NCI-H2107 (cell line): ENCODE measurements around the gene PCP2.

Experiments
- DNase-seq: peaks from one replicate; lab custom pipeline; 2025; lab: John Stamatoyannopoulos, UW

Gene PCP2

DNA sequence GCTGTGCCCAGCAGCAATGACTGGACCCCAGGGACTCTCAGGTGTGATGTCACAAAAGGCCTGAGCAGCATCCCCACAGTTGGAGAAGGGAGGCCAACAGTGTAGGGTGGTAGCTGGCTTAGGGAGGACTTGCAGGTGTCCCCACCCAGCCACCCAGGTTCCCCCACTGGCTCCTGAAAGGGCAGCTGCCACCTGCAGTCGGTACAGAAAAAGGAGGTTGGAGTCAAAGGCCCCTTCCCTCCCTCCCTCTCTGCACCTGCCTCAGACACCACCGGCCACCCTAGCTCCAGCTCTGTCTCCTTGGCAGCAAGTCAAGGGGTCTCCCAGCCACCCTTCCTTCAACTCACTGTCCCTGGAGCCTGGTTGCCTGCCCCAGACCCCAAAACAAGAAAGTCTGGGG lies at the start of gene PCP2:
Gene PCP2 (minus strand): TSS at position 22 of the 400 bp plus-strand sequence. CDS start 262 bp downstream, outside the sequence.
- no peak for DNase-seq

GRCh38 chr19:7682175-7682855 lies 48.8 kb upstream of the PCP2 start:
- DNase-seq = no peak

DNA sequence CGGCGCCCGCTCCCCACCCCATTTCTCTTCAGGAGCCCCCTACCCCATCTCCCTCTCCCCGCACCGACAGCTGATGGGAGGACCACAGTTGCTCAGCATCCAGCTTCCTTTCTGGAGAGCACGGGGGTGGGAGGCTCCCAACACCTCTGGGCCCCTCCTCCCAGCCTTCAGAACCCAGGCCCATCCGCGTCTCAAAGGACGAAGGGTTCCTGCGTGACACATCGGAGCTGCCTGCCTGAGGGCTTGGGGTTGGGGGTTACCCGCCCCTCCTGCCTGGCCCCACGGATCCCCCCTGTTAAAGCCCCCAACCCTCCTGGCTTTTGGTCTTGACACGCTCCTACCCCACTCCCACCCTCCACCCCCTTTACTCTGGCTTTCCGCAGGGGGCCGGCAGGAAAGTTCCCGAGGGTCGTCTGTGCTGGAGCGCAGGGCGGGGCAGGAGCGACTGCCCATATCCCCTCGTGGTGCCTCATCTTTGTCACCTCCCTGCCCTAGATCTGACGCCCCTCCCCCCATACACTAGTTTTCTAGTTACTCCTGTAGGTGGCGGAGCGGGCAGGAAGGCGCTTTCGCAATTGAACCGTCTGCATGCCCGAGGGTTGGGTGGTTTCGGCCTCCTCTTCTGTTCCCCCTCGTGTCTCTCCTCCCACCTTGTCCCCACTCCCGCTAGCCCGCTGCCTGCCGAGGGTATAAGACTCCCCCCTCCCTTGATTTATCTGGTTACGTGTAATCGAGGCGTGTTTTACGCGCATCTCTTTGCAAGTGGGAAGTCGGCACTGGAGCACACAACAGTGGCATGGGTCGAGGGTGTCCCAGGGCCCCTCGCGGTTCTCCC lies 48.0 kb upstream of the PCP2 start:
- no peak for DNase-seq

- DNase-seq = peak; percentile 77
Measured at GRCh38 chr19:7680606-7681339, 47.3 kb upstream of the PCP2 start, which contains the start of gene TRAPPC5. TSS of gene TRAPPC5 (plus strand) at chr19:7680833. CDS start at chr19:7682254, 1,421 bp downstream.

- no peak for DNase-seq
Measured at GRCh38 chr19:7679771-7680605, 46.5 kb upstream of the PCP2 start.

GRCh38 chr19:7678971-7679751 lies 45.6 kb upstream of the PCP2 start:
- no peak for DNase-seq

DNA sequence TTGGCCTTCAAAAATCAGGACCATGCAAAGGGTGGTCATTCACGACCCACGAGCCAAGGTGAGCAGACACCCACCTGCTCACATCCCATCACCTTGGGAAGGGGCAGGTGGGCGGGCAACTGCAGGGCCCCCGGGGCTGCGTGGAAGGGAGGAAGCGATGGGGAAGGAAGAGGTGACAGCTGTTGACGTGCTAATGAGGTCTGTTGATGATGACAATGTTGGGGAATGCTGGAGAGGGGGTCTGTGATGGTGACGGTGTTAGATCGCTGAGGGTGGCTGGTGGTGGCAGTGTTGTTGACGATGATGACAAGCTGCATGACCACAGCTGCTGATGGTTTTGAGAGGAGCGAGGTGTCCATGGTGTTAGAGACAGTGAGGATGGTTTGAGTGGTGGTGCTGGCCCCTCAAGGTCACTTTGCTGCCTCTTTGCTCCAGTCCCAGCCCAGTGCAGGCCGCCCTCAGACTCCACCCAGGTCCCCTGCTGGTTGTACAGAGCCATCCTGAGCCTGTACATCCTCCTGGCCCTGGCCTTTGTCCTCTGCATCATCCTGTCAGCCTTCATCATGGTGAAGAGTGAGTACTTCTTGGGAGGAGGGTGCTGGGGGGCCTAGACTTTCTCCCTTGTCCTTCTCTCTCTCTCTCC lies 44.3 kb upstream of the PCP2 start:
- no peak for DNase-seq

- DNase-seq = no peak
Measured at GRCh38 chr19:7676854-7677253, 43.3 kb upstream of the PCP2 start, which contains the start of gene MCEMP1. TSS of gene MCEMP1 (plus strand) at chr19:7677090. CDS start at chr19:7677121, 31 bp downstream.

DNA sequence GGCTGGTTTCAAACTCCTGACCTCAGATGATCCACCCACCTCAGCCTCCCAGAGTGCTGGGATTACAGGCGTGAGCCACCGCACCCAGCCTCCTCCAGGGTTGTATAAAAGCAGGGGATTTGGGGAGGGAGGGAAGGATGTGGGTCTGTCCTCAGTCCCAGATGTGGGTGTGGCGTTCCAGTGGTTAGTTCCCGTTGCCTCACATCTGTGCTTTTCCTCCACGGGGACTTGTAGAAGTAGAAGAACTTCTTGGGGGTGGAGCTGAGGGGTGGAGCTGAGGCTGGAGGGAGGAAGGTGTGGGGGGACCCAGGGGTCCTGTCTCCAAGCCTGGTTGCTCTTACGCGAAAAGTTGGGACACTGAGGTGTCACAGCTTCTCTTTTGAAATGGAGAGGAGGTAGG lies 42.9 kb upstream of the PCP2 start:
- DNase-seq = no peak

- no peak for DNase-seq
Measured at GRCh38 chr19:7674010-7675005, 40.8 kb upstream of the PCP2 start.

GRCh38 chr19:7672522-7672921 lies 39.0 kb upstream of the PCP2 start:
- DNase-seq = no peak

GRCh38 chr19:7670790-7671189 lies 37.3 kb upstream of the PCP2 start:
- no peak for DNase-seq

DNA sequence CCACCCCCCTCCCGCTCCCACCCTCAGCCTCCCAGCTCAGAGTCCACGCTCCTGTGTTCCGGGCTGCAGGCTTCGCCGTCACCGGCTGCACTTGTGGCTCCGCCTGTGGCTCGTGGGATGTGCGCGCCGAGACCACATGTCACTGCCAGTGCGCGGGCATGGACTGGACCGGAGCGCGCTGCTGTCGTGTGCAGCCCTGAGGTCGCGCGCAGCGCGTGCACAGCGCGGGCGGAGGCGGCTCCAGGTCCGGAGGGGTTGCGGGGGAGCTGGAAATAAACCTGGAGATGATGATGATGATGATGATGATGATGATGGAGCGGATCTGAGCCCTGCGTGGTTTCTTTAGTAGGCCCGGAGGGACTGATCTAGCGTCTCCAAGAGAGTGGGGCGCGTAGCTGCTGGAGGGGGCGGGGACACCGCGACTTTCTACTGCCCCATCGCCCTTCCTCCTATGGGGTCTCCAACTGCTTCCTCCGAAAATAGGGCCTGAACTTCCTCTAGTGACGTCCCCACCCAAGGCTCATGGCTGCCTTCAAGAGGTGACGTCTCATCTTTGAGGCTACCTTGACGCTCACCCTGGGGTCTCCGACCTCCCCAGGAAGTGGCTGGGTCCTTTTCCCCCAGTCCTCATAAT lies 36.7 kb upstream of the PCP2 start:
- no peak for DNase-seq

DNA sequence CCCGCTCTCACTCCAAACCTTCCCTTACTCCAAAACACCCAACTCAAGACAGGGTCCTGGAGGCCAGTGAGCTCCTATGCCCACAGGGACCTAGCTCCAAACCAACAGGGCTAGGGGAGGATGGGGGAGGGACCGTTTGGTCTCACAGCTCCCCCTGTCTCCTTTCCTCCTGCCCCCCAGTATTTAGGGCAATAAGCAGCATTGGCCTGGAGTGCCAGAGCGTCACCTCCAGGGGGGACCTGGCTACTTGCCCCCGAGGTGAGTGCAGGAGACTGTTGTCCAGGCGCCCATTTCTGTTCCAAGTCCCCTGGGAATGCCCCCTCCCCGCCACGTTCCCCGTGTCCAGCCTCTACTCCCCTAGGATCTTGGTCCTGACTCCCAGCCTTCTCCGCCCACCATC lies 36.1 kb upstream of the PCP2 start:
- DNase-seq = no peak

DNA sequence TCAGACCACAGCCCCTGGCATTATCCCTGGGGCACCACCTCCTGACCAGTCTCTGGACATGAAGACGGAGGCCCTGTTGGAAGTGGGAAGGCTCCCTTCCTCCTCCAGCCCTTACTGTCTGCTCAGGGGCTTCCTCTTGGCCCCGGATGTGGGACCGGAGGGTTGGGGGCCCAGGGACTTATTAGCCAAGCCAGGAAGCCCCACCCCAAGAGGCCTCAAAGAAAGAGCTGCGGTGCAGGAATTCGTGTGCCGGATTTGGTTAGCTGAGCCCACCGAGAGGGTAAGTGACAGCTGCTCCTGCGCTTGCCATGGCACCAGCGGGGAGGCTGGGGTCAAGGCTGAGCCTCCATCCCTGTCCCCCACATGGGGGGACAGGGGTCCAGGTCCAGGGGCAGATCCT lies 35.3 kb upstream of the PCP2 start, which contains the start of gene RETN:
Gene RETN (plus strand): TSS at position 208 of the 400 bp plus-strand sequence. CDS start 278 bp downstream, outside the sequence.
- no peak for DNase-seq

DNA sequence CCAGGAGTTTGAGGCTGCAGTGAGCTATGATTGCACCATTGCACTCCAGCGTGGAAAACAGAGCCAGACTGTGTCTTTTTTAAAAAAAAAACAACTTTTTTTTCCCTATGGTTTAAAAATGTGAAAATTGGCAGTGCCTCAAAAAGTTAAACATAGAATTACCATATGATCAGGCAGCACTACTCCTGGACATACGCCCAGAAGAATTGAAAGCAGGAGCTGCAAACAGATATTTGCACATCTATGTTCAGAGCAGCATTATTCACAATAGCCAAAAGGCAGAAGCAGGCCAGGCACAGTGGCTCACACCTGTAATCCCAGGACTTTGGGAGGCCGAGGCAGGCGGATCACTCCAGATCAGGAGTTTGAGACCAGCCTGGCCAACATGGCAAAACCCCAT lies 31.6 kb upstream of the PCP2 start:
- DNase-seq = no peak

GRCh38 chr19:7663706-7664105 lies 30.2 kb upstream of the PCP2 start:
- no peak for DNase-seq

GRCh38 chr19:7662657-7663056 lies 29.1 kb upstream of the PCP2 start:
- DNase-seq = no peak
